SHP77 (cell line): ENCODE results near the gene RBBP8.

Source experiments
- DNase-seq, 2 experiments: peaks; one replicate each; lab custom pipeline; 2025; lab: John Stamatoyannopoulos, UW

RBBP8 gene

GRCh38 chr18:23063502-23063901 is 130.4 kb downstream of the RBBP8 start:
- no peak for DNase-seq

GRCh38 chr18:23065234-23065806 is 132.2 kb downstream of the RBBP8 start:
- DNase-seq, result no peak

GRCh38 chr18:23066060-23066459 is 132.9 kb downstream of the RBBP8 start:
- no peak for DNase-seq

GRCh38 chr18:23066504-23067039 is 133.4 kb downstream of the RBBP8 start:
- DNase-seq, result no peak

- no peak for DNase-seq
Observed at GRCh38 chr18:23067236-23067635, 134.1 kb downstream of the RBBP8 start.

GRCh38 chr18:23068011-23068410 is 134.9 kb downstream of the RBBP8 start:
- no peak for DNase-seq

- DNase-seq, result no peak
Observed at GRCh38 chr18:23068570-23069310, 135.6 kb downstream of the RBBP8 start.

GRCh38 chr18:23069481-23069880 is 136.4 kb downstream of the RBBP8 start:
- DNase-seq, result no peak

- no peak for DNase-seq
Observed at GRCh38 chr18:23069898-23070297, 136.8 kb downstream of the RBBP8 start.

- DNase-seq, result no peak
Observed at GRCh38 chr18:23071285-23071684, 138.2 kb downstream of the RBBP8 start.

GRCh38 chr18:23072079-23072478 is 139.0 kb downstream of the RBBP8 start:
- DNase-seq, result no peak

- no peak for DNase-seq
Observed at GRCh38 chr18:23073996-23074606, 141.0 kb downstream of the RBBP8 start.
